Breast epithelium (tissue), 4 donors: ENCODE results near the gene GBP1. TPM values are rescaled to one million over a fixed set of nuclear protein-coding genes. Genes with fewer than 3 reads are reported as not detected.

Experiments used
- DNase-seq, 2 donors: peaks; one replicate each; pipeline ENCODE4 v3.0.0-alpha.2; 2019; ENCODE audit warnings: low spot score in 2 of 2
- H3K27ac ChIP-seq, 2 donors: fragments of 200-600 bp; sonication (generic) in 1 of 2; one replicate each; pipeline ENCODE4 v1.5.1; 2016 to 2019; ENCODE audit warnings: mild to moderate bottlenecking in 1 of 2
- H3K27me3 ChIP-seq, 2 donors: fragments of 200-600 bp; sonication (generic) in 1 of 2; one replicate each; pipeline versions ENCODE4 v1.5.1 to v1.6.0; 2017 to 2019; ENCODE audit warnings: control low read depth in 1 of 2, mild to moderate bottlenecking in 1 of 2
- H3K36me3 ChIP-seq: fragments of 200-600 bp; one replicate; pipeline ENCODE4 v1.5.1; 2019
- H3K4me1 ChIP-seq, 2 donors: fragments of 200-600 bp; sonication (generic); one replicate each; pipeline ENCODE4 v1.5.1; 2016 to 2019; ENCODE audit warnings: control low read depth in 1 of 2
- H3K4me3 ChIP-seq, 3 donors: fragments of 200-600 bp; sonication (generic); 1 replicate in 2 of 3; 2 replicates in 1 of 3; pipeline ENCODE4 v1.5.1; 2016 to 2019; ENCODE audit warnings: mild to moderate bottlenecking in 3 of 3, moderate library complexity in 2 of 3
- H3K9me3 ChIP-seq, 2 donors: fragments of 200-600 bp; sonication (generic) in 1 of 2; one replicate each; pipeline ENCODE4 v1.5.1; 2016 to 2019; ENCODE audit warnings: control low read depth in 1 of 2
- POLR2A ChIP-seq: fragments of 450-650 bp; IDR thresholded peaks from one replicate; pipeline ENCODE4 v1.6.1; 2016; ENCODE audit warnings: antibody characterized with exemption, mild to moderate bottlenecking, moderate library complexity
- POLR2AphosphoS5 ChIP-seq, 3 donors: sonication (generic); formaldehyde crosslinking; IDR thresholded peaks; one replicate each; pipeline ENCODE4 v1.6.1; 2017; ENCODE audit warnings: antibody characterized with exemption in 3 of 3
- intact Hi-C: fragments of 100-400 bp; cut with DNase I; formaldehyde crosslinking; loops from one replicate; pipeline ENCODE4 v1.15.1; 2023; ENCODE audit warnings: low total_unique reads
- total RNA-seq, 3 donors: library from RNA; depleted of rRNA; stranded (reverse); fragments of >200 nt; gene quantifications; one replicate each; pipeline ENCODE4 v1.1.0, GENCODE V29; 2016
- TF ChIP-seq, protein P1 (sequence below), 3 donors: fragments of 450-650 bp; IDR thresholded peaks; one replicate each; pipeline ENCODE4 v1.5.1; 2016 to 2017; ENCODE audit warnings: antibody characterized with exemption in 3 of 3, mild to moderate bottlenecking in 3 of 3, moderate library complexity in 3 of 3

GBP1 gene, protein sequence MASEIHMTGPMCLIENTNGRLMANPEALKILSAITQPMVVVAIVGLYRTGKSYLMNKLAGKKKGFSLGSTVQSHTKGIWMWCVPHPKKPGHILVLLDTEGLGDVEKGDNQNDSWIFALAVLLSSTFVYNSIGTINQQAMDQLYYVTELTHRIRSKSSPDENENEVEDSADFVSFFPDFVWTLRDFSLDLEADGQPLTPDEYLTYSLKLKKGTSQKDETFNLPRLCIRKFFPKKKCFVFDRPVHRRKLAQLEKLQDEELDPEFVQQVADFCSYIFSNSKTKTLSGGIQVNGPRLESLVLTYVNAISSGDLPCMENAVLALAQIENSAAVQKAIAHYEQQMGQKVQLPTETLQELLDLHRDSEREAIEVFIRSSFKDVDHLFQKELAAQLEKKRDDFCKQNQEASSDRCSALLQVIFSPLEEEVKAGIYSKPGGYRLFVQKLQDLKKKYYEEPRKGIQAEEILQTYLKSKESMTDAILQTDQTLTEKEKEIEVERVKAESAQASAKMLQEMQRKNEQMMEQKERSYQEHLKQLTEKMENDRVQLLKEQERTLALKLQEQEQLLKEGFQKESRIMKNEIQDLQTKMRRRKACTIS
- 10 to 100 TPM in 2 of 3 donors, 1 to 10 TPM in 1; 8.0 to 58.0 (median 29.5) TPM for total RNA-seq

DNA sequence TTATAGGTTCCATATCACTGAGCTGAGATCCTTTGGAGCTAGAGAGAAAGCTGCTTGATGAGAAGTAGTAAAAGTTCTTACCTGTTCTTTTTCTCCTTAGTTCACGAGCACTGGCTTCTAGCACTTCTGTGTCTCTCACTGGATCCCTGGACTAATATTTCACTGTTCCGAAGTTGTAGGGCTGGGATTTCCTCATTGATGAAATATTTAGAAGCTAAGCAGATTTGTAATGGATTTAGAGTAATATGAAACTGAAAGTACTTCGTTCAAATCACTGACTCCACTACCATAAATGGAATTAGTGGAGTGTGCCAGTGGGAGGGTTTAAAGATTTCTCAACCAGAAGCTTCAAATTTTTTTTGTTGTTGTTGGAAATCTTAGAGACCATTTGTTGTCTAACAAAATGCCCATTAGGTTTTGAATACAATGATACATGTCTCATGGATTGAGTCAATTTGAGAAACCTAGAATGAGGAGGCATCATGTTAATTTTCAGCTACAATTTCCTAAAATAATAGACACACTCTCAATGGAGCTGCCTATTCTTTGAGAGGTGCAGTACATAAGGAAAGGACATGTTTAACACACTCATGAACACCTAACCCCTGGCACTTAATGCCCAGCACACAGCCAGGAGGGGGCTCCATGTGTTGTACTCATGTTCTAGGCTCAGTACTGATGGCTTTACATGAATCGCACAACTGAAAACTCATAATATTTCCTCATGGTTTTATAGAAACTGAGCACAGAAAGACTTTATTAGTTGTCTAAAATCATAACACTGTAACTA, at the start of gene GBP1:
Gene GBP1, minus strand, starts transcription at position 130 of the 790 bp plus-strand sequence. CDS start 1,974 bp downstream, outside the sequence.
- DNase-seq = no peak
- intact Hi-C loops = no loop called here
- H3K9me3 ChIP-seq = no peaks in the 10 kb centered on the region
- no peaks in the 10 kb centered on the region for H3K4me1 ChIP-seq
- H3K4me3 ChIP-seq = peak within 1 kb of the TSS; percentile 50 to 67 (median 53)
- H3K27me3 ChIP-seq = no peaks in the 10 kb centered on the region
- no peaks in the 10 kb centered on the region for H3K36me3 ChIP-seq
- peak within 1 kb of the TSS; percentile 92 to 93 for H3K27ac ChIP-seq
- TF ChIP-seq, protein P1, sequence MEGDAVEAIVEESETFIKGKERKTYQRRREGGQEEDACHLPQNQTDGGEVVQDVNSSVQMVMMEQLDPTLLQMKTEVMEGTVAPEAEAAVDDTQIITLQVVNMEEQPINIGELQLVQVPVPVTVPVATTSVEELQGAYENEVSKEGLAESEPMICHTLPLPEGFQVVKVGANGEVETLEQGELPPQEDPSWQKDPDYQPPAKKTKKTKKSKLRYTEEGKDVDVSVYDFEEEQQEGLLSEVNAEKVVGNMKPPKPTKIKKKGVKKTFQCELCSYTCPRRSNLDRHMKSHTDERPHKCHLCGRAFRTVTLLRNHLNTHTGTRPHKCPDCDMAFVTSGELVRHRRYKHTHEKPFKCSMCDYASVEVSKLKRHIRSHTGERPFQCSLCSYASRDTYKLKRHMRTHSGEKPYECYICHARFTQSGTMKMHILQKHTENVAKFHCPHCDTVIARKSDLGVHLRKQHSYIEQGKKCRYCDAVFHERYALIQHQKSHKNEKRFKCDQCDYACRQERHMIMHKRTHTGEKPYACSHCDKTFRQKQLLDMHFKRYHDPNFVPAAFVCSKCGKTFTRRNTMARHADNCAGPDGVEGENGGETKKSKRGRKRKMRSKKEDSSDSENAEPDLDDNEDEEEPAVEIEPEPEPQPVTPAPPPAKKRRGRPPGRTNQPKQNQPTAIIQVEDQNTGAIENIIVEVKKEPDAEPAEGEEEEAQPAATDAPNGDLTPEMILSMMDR (IDR thresholded peaks at IDR 0.05) = no peak
- TF ChIP-seq POLR2AphosphoS5 (IDR thresholded peaks at IDR 0.05) (peak in 2 of 3 donors; percentile 30 to 53), POLR2A (peak; percentile 15)

DNA sequence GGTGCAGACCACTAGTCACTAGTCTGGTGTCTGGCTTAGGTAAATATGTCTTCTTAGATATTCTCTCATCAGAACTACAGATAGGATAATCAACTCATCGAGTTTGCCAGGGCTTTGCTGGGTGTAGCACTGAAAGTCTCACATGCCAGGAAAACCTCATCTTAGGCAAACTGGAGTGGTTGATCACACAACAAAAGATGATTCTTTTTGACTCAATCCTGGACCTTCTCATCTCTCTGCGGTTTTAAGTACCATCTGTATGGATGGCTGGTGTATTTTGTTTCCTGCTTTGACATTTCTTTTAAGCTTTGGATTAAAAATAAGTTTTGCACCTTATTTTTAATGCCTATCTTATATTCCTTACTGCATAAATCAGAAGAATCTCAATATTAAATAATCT, 49.7 kb upstream of the GBP1 start:
- Histone ChIP-seq H3K4me3 (no peak overlapping the region), H3K9me3 (no peaks in the 10 kb centered on the region), H3K36me3 (peaks cover 14% of the 10 kb centered on the region), H3K27ac (no peak overlapping the region), H3K4me1 (no peaks in the 10 kb centered on the region), H3K27me3 (no peaks in the 10 kb centered on the region)
- intact Hi-C loops = no loop called here
- DNase-seq = no peak
- TF ChIP-seq POLR2A (no peak), POLR2AphosphoS5 (IDR thresholded peaks at IDR 0.05) (no peak)
- TF ChIP-seq, protein P1 (IDR thresholded peaks at IDR 0.05) = no peak

DNA sequence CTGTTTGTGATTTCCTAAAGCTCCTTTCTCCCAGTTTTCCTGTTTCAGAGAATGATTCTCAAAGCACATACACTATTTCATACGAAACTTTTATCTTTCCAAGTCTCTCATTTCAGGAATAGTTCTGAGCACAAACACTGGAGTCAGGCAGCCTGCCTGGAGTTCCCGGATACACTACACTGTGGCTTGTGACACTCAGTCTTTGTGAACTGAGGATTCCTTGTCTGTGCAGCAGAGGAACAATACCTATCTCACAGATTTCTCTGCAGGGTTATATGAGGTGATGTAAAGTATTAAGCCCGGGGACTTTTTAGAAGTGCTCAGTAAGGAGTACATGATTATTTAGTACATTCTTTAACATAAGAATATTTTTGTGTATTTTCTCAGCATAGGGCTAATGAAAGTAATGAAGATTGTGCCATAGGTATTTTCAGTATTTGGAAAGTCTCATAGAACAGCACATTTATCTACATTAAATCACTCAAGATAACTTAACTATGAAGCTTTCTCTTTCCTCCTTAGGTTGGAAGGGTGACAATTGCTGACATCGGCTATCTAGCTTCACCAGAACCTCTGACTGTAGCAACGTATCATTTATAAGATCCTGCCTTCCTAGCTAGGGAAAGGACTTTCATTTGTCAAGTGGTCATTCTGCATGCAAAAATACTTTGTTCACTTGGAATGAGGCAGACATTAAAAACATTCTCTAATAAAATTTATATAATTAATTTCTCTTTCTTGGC, 48.0 kb upstream of the GBP1 start:
- Histone ChIP-seq H3K4me3 (no peak overlapping the region), H3K27me3 (no peaks in the 10 kb centered on the region), H3K27ac (peak overlapping the region in 1 of 2 donors; percentile 25), H3K36me3 (peaks cover 16% of the 10 kb centered on the region), H3K4me1 (no peaks in the 10 kb centered on the region), H3K9me3 (no peaks in the 10 kb centered on the region)
- TF ChIP-seq POLR2A = no peak
- TF ChIP-seq POLR2AphosphoS5 (IDR thresholded peaks at IDR 0.05) = no peak
- TF ChIP-seq, protein P1 (IDR thresholded peaks at IDR 0.05) = no peak
- DNase-seq = no peak
- intact Hi-C loops = no loop called here

DNA sequence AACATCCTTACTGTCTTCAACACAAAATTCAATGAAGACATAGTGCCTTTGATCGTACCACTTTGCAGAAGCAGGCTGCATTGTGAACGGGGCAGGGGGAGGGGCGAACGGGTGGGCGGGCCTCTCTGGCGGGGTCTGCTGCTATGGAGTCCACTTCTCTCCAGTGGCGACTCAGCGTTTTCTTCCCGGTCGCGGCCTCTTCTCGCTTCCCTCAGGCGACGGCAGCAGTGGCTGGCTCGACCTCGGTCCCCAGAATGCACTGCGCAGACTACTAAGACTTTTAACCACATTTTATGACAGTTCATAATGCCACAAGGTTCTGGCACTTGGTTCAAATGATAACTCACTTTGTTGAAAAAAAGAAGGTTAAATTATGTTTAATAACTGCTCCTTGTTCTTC, 39.7 kb upstream of the GBP1 start:
- H3K36me3 ChIP-seq = peaks cover 19% of the 10 kb centered on the region
- TF ChIP-seq, protein P1 (IDR thresholded peaks at IDR 0.05) = no peak
- TF ChIP-seq POLR2AphosphoS5 (IDR thresholded peaks at IDR 0.05) (no peak), POLR2A (no peak)
- no peak for DNase-seq

More for the DNA sequence above, 39.7 kb upstream of the GBP1 start:
- Histone ChIP-seq H3K4me3 (no peak overlapping the region), H3K4me1 (no peaks in the 10 kb centered on the region), H3K27ac (no peak overlapping the region), H3K27me3 (no peaks in the 10 kb centered on the region), H3K9me3 (no peaks in the 10 kb centered on the region)
- intact Hi-C loops = no loop called here
